Keratinocyte (primary cell): Measurements from ENCODE around the gene PSMF1. TPM values are rescaled to one million over a fixed set of nuclear protein-coding genes. Genes with fewer than 3 reads are reported as not detected.

Experiments
- DNase-seq: peaks from one replicate; pipeline ENCODE4 v3.0.0-alpha.2; 2011; ENCODE audit warnings: low read depth, missing footprints, low spot score
- FAIRE-seq: peaks from 2 replicates; lab custom pipeline; 2011; peaks lifted over from hg19 to GRCh38; lab: Jason Lieb, UNC
- H2AFZ ChIP-seq: 2 replicates; pipeline ENCODE4 v1.6.0; 2012; ENCODE audit warnings: low read length, control low read depth, inconsistent platforms; ENCODE audit not compliant: control insufficient read depth
- H3K27ac ChIP-seq: 2 replicates; pipeline ENCODE4 v1.5.1; 2011; ENCODE audit warnings: low read length; ENCODE audit not compliant: control insufficient read depth, insufficient read depth
- H3K27me3 ChIP-seq: 3 replicates; pipeline ENCODE4 v1.6.0; 2011; ENCODE audit warnings: low read length; ENCODE audit not compliant: control insufficient read depth, insufficient read depth; ENCODE audit errors: extremely low read depth
- H3K36me3 ChIP-seq, 2 experiments: 2 replicates in 1 of 2; 3 replicates in 1 of 2; pipeline ENCODE4 v1.5.1; 2011; ENCODE audit warnings: low read length in 2 of 2, mild to moderate bottlenecking in 1 of 2; ENCODE audit not compliant: control insufficient read depth in 2 of 2, insufficient read depth in 2 of 2; ENCODE audit errors: extremely low read depth in 1 of 2
- H3K4me1 ChIP-seq: 3 replicates; pipeline ENCODE4 v1.5.1; 2011; ENCODE audit warnings: low read length; ENCODE audit not compliant: control insufficient read depth, insufficient read depth; ENCODE audit errors: extremely low read depth
- H3K4me2 ChIP-seq: 3 replicates; pipeline ENCODE4 v1.6.0; 2011; ENCODE audit warnings: low read depth, low read length; ENCODE audit not compliant: control insufficient read depth, insufficient read depth; ENCODE audit errors: extremely low read depth
- H3K4me3 ChIP-seq, 3 experiments: fragments of 200-600 bp in 1 of 3; sonication (generic) in 1 of 3; 2 replicates in 2 of 3; 3 replicates in 1 of 3; pipeline ENCODE4 v1.5.1; 2011 to 2016; ENCODE audit warnings: low read length in 3 of 3, mild to moderate bottlenecking in 3 of 3, control low read depth in 2 of 3, inconsistent platforms in 1 of 3, low read depth in 1 of 3, mixed read lengths in 1 of 3, mixed run types in 1 of 3, moderate library complexity in 1 of 3; ENCODE audit not compliant: control insufficient read depth in 2 of 3, insufficient read depth in 2 of 3; ENCODE audit errors: extremely low read depth in 1 of 3
- H3K79me2 ChIP-seq: 2 replicates; pipeline ENCODE4 v1.6.0; 2012; ENCODE audit warnings: low read length; ENCODE audit not compliant: control insufficient read depth, insufficient read depth
- H3K9ac ChIP-seq: 3 replicates; pipeline ENCODE4 v1.6.0; 2011; ENCODE audit warnings: low read length; ENCODE audit not compliant: control insufficient read depth, insufficient read depth; ENCODE audit errors: extremely low read depth
- H3K9me1 ChIP-seq: 3 replicates; pipeline ENCODE4 v1.6.0; 2011; ENCODE audit warnings: low read length; ENCODE audit not compliant: control insufficient read depth, insufficient read depth; ENCODE audit errors: extremely low read depth
- H3K9me3 ChIP-seq: 2 replicates; pipeline ENCODE4 v1.5.1; 2012; ENCODE audit warnings: low read depth, low read length; ENCODE audit not compliant: control insufficient read depth
- H4K20me1 ChIP-seq: 3 replicates; pipeline ENCODE4 v1.6.0; 2011; ENCODE audit warnings: low read length; ENCODE audit not compliant: control insufficient read depth, insufficient read depth; ENCODE audit errors: extremely low read depth
- CTCF ChIP-seq, 3 experiments: IDR thresholded peaks in 1 of 3; conservative IDR thresholded peaks in 1 of 3; optimal IDR thresholded peaks in 1 of 3; 2 replicates in 2 of 3; 3 replicates in 1 of 3; pipeline versions ENCODE3 to v1.5.1; 2011; ENCODE audit warnings: low read length in 3 of 3, mild to moderate bottlenecking in 3 of 3, moderate library complexity in 2 of 3, control low read depth in 1 of 3, inconsistent platforms in 1 of 3; ENCODE audit not compliant: insufficient read depth in 2 of 3; ENCODE audit errors: extremely low read depth in 1 of 3
- EZH2 ChIP-seq: IDR thresholded peaks from one replicate; pipeline ENCODE4 v1.6.1; 2012; ENCODE audit warnings: inconsistent platforms, mild to moderate bottlenecking, low read length, moderate library complexity
- dilution Hi-C: fragments of 300-500 bp; cut with MboI; formaldehyde crosslinking; loops from one replicate; pipeline ENCODE4 v1.7.0; 2020; ENCODE audit warnings: low sequenced_read_pairs; ENCODE audit not compliant: extremely low pct_ligation_motif_present
- polyA plus RNA-seq, 5 experiments: library from polyadenylated mRNA; depleted of rRNA in 3 of 5; stranded (reverse) in 3 of 5; stranded (forward) in 1 of 5; unstranded in 1 of 5; fragments of >200 nt; gene quantifications; 1 replicate in 1 of 5; 2 replicates in 3 of 5; 3 replicates in 1 of 5; pipeline versions ENCODE4 v1.2.1 to v1.2.3, GENCODE V29; 2011 to 2012; ENCODE audit warnings: missing spikeins in 2 of 5, low read depth in 1 of 5, low replicate concordance in 1 of 5

Gene PSMF1
- polyA plus RNA-seq, 1 donor (not counting 4 experiments of a cell fraction or from before 2014, with no cell fraction given): 58.5 TPM

- H3K9me3 ChIP-seq: no peaks in the 10 kb centered on the region
- TF ChIP-seq CTCF (optimal IDR thresholded peaks at IDR 0.05 in 1 of 3, IDR thresholded peaks at IDR 0.05 in 1 of 3, conservative IDR thresholded peaks at IDR 0.05 in 1 of 3; ENCODE audit: extremely low read depth in 1 of 3, insufficient read depth in 2 of 3, low read length in 3 of 3) (no peak), EZH2 (no peak)
- no peak overlapping the region for H3K4me2 ChIP-seq
- H4K20me1 ChIP-seq: no peaks in the 10 kb centered on the region
- H3K27ac ChIP-seq: no peak overlapping the region
- no peaks in the 10 kb centered on the region for H3K9me1 ChIP-seq
- no peaks in the 10 kb centered on the region for H3K79me2 ChIP-seq
- H3K4me3 ChIP-seq: no peak overlapping the region
- DNase-seq (no peak), FAIRE-seq (no peak)
- H3K9ac ChIP-seq: no peak overlapping the region
- no peak overlapping the region for H2AFZ ChIP-seq
- dilution Hi-C loops: no loop called here
- H3K27me3 ChIP-seq: peaks cover 12% of the 10 kb centered on the region
- no peaks in the 10 kb centered on the region for H3K36me3 ChIP-seq
- H3K4me1 ChIP-seq: no peaks in the 10 kb centered on the region
Observed at GRCh38 chr20:1206366-1207148, 88.2 kb downstream of the PSMF1 start.

GRCh38 chr20:1207293-1207878 is 89.0 kb downstream of the PSMF1 start:
- Histone ChIP-seq H3K4me2 (no peak overlapping the region), H3K27me3 (peaks cover 16% of the 10 kb centered on the region), H3K9me1 (no peaks in the 10 kb centered on the region), H3K9ac (no peak overlapping the region), H3K36me3 (no peaks in the 10 kb centered on the region), H2AFZ (no peak overlapping the region), H3K27ac (no peak overlapping the region), H4K20me1 (no peaks in the 10 kb centered on the region), H3K9me3 (no peaks in the 10 kb centered on the region), H3K4me1 (no peaks in the 10 kb centered on the region), H3K4me3 (no peak overlapping the region), H3K79me2 (no peaks in the 10 kb centered on the region)
- DNase-seq (no peak), FAIRE-seq (no peak)
- TF ChIP-seq EZH2: no peak
- TF ChIP-seq CTCF (optimal IDR thresholded peaks at IDR 0.05 in 1 of 3, IDR thresholded peaks at IDR 0.05 in 1 of 3, conservative IDR thresholded peaks at IDR 0.05 in 1 of 3; ENCODE audit: extremely low read depth in 1 of 3, insufficient read depth in 2 of 3, low read length in 3 of 3): no peak
- dilution Hi-C loops: no loop called here
